NB4 (cell line): ENCODE data around the gene LRP1B.
A peak's percentile ranks its signal among the peaks of the same experiment; 100 is the strongest.

ENCODE experiments used
- DNase-seq: peaks from one replicate; pipeline ENCODE4 v3.0.0; 2010; ENCODE audit warnings: low read depth
- H3K4me3 ChIP-seq: one replicate; pipeline ENCODE4 v1.5.1; 2011; ENCODE audit warnings: mild to moderate bottlenecking, low read depth, low read length, moderate library complexity
- CTCF ChIP-seq: IDR thresholded peaks from one replicate; pipeline ENCODE4 v1.5.1; 2012; ENCODE audit warnings: low read depth, low read length
- MYC ChIP-seq: IDR thresholded peaks from 2 replicates; pipeline ENCODE4 v1.6.1; 2011; ENCODE audit warnings: low read depth, low read length
- POLR2A ChIP-seq: IDR thresholded peaks from 2 replicates; pipeline ENCODE4 v1.6.1; 2011; ENCODE audit warnings: mild to moderate bottlenecking; ENCODE audit not compliant: insufficient read length; ENCODE audit errors: extremely low read depth
- TF ChIP-seq, protein P1 (sequence below): IDR thresholded peaks from 2 replicates; pipeline ENCODE4 v1.6.1; 2011; ENCODE audit warnings: low read depth, low read length

LRP1B gene

GRCh38 chr2:141423124-141423523 lies 707.7 kb downstream of the LRP1B start:
- no peak for DNase-seq
- no peak overlapping the region for H3K4me3 ChIP-seq
- TF ChIP-seq MYC (no peak), CTCF (no peak)
- TF ChIP-seq, protein P1, sequence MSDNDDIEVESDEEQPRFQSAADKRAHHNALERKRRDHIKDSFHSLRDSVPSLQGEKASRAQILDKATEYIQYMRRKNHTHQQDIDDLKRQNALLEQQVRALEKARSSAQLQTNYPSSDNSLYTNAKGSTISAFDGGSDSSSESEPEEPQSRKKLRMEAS: no peak

DNA sequence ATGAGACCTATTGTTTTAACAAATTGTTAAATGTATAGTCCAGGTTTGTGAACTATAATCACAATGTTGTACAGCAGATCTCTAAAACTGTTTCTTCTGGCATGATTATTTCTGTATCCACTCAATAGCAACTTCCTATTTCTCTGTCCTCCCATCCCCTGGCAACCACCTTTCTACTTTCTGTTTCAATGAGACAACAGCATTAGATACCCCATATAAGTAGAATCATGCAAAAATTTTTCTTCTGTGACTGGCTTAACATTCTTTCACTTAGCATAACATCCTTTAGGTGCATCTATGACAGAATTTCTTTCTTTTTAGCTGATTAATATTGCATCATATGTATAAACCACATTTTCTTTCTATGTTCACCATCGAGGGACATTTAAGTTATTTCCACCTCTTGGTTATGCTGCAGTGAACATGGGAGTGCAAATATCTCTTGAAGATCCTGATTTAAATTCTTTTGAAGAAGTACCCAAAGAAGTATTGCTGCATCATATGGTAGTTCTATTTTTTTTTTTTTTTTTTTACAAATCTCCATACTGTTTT lies 713.5 kb downstream of the LRP1B start:
- TF ChIP-seq MYC (no peak), CTCF (no peak), POLR2A (no peak)
- TF ChIP-seq, protein P1: no peak
- no peak for DNase-seq

DNA sequence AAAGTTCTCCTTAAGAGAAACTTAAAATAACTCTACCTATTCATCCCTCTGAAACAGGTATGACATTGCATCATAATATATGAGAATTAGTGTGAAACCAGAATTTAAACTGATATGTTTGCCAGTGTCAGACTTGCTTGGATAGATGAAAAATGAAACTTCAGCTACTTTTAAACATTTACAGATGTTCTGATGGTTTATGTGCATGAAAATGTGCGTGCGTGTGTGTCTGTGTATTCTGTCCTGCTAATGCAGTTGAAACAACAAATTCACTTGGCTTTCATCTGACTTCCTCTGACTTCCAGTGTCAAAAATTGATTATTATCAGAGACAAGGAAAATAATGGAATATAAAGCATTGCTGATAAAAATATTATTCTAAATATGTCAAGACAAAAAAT lies 719.4 kb downstream of the LRP1B start:
- DNase-seq: no peak
- TF ChIP-seq, protein P1: no peak
- TF ChIP-seq POLR2A (no peak), CTCF (no peak), MYC (no peak)
- no peak overlapping the region for H3K4me3 ChIP-seq

More for the DNA sequence above, 713.5 kb downstream of the LRP1B start:
- no peak overlapping the region for H3K4me3 ChIP-seq

- H3K4me3 ChIP-seq: no peak overlapping the region
- DNase-seq: peak; percentile 11
Measured at GRCh38 chr2:141399270-141399669, 731.5 kb downstream of the LRP1B start.

GRCh38 chr2:141393214-141393545 lies 737.6 kb downstream of the LRP1B start:
- H3K4me3 ChIP-seq: no peak overlapping the region
- no peak for TF ChIP-seq MYC
- no peak for TF ChIP-seq CTCF
- no peak for TF ChIP-seq POLR2A
- TF ChIP-seq, protein P1: no peak
- no peak for DNase-seq

More at GRCh38 chr2:141399270-141399669, 731.5 kb downstream of the LRP1B start:
- TF ChIP-seq CTCF: peak; percentile 29
- TF ChIP-seq, protein P1: no peak
- no peak for TF ChIP-seq MYC
- TF ChIP-seq POLR2A: no peak
